H1 (cell line): Measurements from ENCODE around the gene KCNJ5. TPM values are rescaled to one million over a fixed set of nuclear protein-coding genes. Genes with fewer than 3 reads are reported as not detected.

Experiments
- CTCF ChIA-PET: fragments of 300-600 bp; sonication (Branson Sonifier 250); formaldehyde crosslinking; loops from one replicate; lab custom pipeline; 2021; ENCODE audit not compliant: partially characterized antibody; lab: Charles Lee
- POLR2A ChIA-PET: fragments of 300-600 bp; sonication (Branson Sonifier 250); formaldehyde crosslinking; loops from one replicate; lab custom pipeline; 2021; ENCODE audit warnings: inconsistent platforms; ENCODE audit not compliant: partially characterized antibody; lab: Charles Lee
- DNase-seq, 2 experiments: peaks; one replicate each; pipeline versions ENCODE4 v3.0.0 to v3.0.0-alpha.2; 2010 to 2022; ENCODE audit warnings: low spot score in 2 of 2, low read depth in 1 of 2, mixed read lengths in 1 of 2
- FAIRE-seq: peaks from 2 replicates; lab custom pipeline; 2011; peaks lifted over from hg19 to GRCh38; lab: Jason Lieb, UNC
- H2AFZ ChIP-seq: 2 replicates; pipeline ENCODE4 v1.8.1; 2012; ENCODE audit warnings: low read length, inconsistent platforms
- H2AK5ac ChIP-seq: 2 replicates; pipeline ENCODE4 v1.6.1; 2013; ENCODE audit warnings: low read depth, low read length
- H2BK120ac ChIP-seq: replicated peaks from 2 replicates; pipeline ENCODE3; 2013; ENCODE audit warnings: low read depth, low read length, inconsistent platforms
- H2BK12ac ChIP-seq: 2 replicates; pipeline ENCODE4 v1.6.1; 2013; ENCODE audit warnings: low read depth, low read length
- H2BK15ac ChIP-seq: 2 replicates; pipeline ENCODE4 v1.6.1; 2013; ENCODE audit warnings: low read length
- H2BK20ac ChIP-seq: 2 replicates; pipeline ENCODE4 v1.6.1; 2013; ENCODE audit warnings: low read length
- H2BK5ac ChIP-seq: 2 replicates; pipeline ENCODE4 v1.6.1; 2013; ENCODE audit warnings: low read depth, low read length
- H3K14ac ChIP-seq: 2 replicates; pipeline ENCODE4 v1.6.1; 2013; ENCODE audit warnings: inconsistent platforms; ENCODE audit not compliant: insufficient read length
- H3K18ac ChIP-seq: 2 replicates; pipeline ENCODE4 v1.6.1; 2013; ENCODE audit warnings: low read length; ENCODE audit errors: extremely low read depth
- H3K23ac ChIP-seq: 2 replicates; pipeline ENCODE4 v1.6.1; 2013; ENCODE audit warnings: inconsistent platforms; ENCODE audit not compliant: insufficient read length
- H3K23me2 ChIP-seq: 2 replicates; pipeline ENCODE4 v1.6.1; 2013; ENCODE audit warnings: low read depth, low read length
- H3K27ac ChIP-seq: 2 replicates; pipeline ENCODE4 v1.6.1; 2011; ENCODE audit warnings: low read depth, low read length, inconsistent platforms
- H3K27me3 ChIP-seq, 4 experiments: replicated peaks in 1 of 4; 1 replicate in 1 of 4; 2 replicates in 3 of 4; pipeline versions ENCODE4 v1.6.1 to v1.8.1; 2011 to 2013; ENCODE audit warnings: low read length in 3 of 4, mild to moderate bottlenecking in 3 of 4, inconsistent platforms in 2 of 4, mixed read lengths in 2 of 4, moderate library complexity in 1 of 4; ENCODE audit not compliant: control insufficient read depth in 3 of 4, insufficient read depth in 3 of 4; ENCODE audit errors: extremely low read depth in 1 of 4
- H3K36me3 ChIP-seq, 4 experiments: 2 replicates each; pipeline versions ENCODE4 v1.6.1 to v1.8.1; 2011 to 2013; ENCODE audit warnings: mild to moderate bottlenecking in 4 of 4, low read length in 3 of 4, moderate library complexity in 2 of 4, control low read depth in 1 of 4, inconsistent platforms in 1 of 4; ENCODE audit not compliant: insufficient read depth in 4 of 4, control insufficient read depth in 2 of 4
- H3K4ac ChIP-seq: replicated peaks from 2 replicates; pipeline ENCODE3; 2013; ENCODE audit warnings: low read length, low read depth, mixed read lengths, inconsistent platforms; ENCODE audit not compliant: insufficient read length
- H3K4me1 ChIP-seq, 4 experiments: replicated peaks in 1 of 4; 1 replicate in 1 of 4; 2 replicates in 3 of 4; pipeline versions ENCODE4 v1.6.1 to v1.8.1; 2011 to 2013; ENCODE audit warnings: low read length in 3 of 4, inconsistent platforms in 2 of 4, mixed read lengths in 1 of 4; ENCODE audit not compliant: insufficient read depth in 4 of 4, control insufficient read depth in 3 of 4
- H3K4me2 ChIP-seq, 2 experiments: 2 replicates each; pipeline versions ENCODE4 v1.6.1 to v1.8.1; 2011 to 2013; ENCODE audit warnings: low read depth in 2 of 2, low read length in 2 of 2, control low read depth in 1 of 2, inconsistent platforms in 1 of 2, mild to moderate bottlenecking in 1 of 2; ENCODE audit not compliant: insufficient read depth in 1 of 2
- H3K4me3 ChIP-seq, 4 experiments: fragments of 200-600, 300-600 bp in 1 of 4; sonication (generic), shearing (Covaris generic), sonication (Bioruptor Twin) in 1 of 4; 2 replicates each; pipeline versions ENCODE4 v1.5.1 to v1.8.1; 2011 to 2016; ENCODE audit warnings: low read length in 4 of 4, low read depth in 3 of 4, control low read depth in 2 of 4, inconsistent platforms in 2 of 4, mild to moderate bottlenecking in 2 of 4, mixed read lengths in 1 of 4, moderate library complexity in 1 of 4; ENCODE audit not compliant: insufficient read depth in 2 of 4; ENCODE audit errors: extremely low read depth in 1 of 4
- H3K56ac ChIP-seq: replicated peaks from 2 replicates; pipeline ENCODE3; 2013; ENCODE audit warnings: low read depth, mild to moderate bottlenecking, mixed read lengths, low read length, inconsistent platforms; ENCODE audit not compliant: insufficient read length
- H3K79me1 ChIP-seq: 2 replicates; pipeline ENCODE4 v1.6.1; 2013; ENCODE audit warnings: low read depth, low read length, control low read depth
- H3K79me2 ChIP-seq, 2 experiments: 2 replicates each; pipeline versions ENCODE4 v1.6.1 to v1.8.1; 2012 to 2013; ENCODE audit warnings: low read length in 2 of 2, mild to moderate bottlenecking in 2 of 2, inconsistent platforms in 1 of 2; ENCODE audit not compliant: insufficient read depth in 2 of 2, control insufficient read depth in 1 of 2
- H3K9ac ChIP-seq, 4 experiments: replicated peaks in 1 of 4; 1 replicate in 1 of 4; 2 replicates in 3 of 4; pipeline versions ENCODE4 v1.6.1 to v1.8.1; 2011 to 2013; ENCODE audit warnings: low read depth in 3 of 4, low read length in 3 of 4, control low read depth in 2 of 4, mild to moderate bottlenecking in 2 of 4, moderate library complexity in 2 of 4, inconsistent platforms in 1 of 4; ENCODE audit errors: extremely low read depth in 1 of 4
- H3K9me3 ChIP-seq, 2 experiments: 2 replicates each; pipeline versions ENCODE4 v1.6.1 to v1.8.1; 2012 to 2013; ENCODE audit warnings: mild to moderate bottlenecking in 2 of 2, moderate library complexity in 2 of 2, control low read depth in 1 of 2, inconsistent platforms in 1 of 2, low read depth in 1 of 2, low read length in 1 of 2, mixed read lengths in 1 of 2; ENCODE audit not compliant: insufficient read depth in 2 of 2
- H4K20me1 ChIP-seq, 2 experiments: replicated peaks in 1 of 2; 2 replicates each; pipeline versions ENCODE3 to v1.8.1; 2011 to 2013; ENCODE audit warnings: inconsistent platforms in 2 of 2, low read length in 2 of 2, mild to moderate bottlenecking in 1 of 2; ENCODE audit not compliant: insufficient read depth in 2 of 2, control insufficient read depth in 1 of 2
- H4K5ac ChIP-seq: 2 replicates; pipeline ENCODE4 v1.6.1; 2013; ENCODE audit warnings: low read length, low read depth, mixed read lengths, inconsistent platforms; ENCODE audit not compliant: insufficient read length
- H4K8ac ChIP-seq: 2 replicates; pipeline ENCODE4 v1.8.0; 2013; ENCODE audit warnings: mild to moderate bottlenecking, moderate library complexity, low read length, inconsistent platforms; ENCODE audit not compliant: insufficient read depth; ENCODE audit errors: extremely low read depth
- H4K91ac ChIP-seq: replicated peaks from 2 replicates; pipeline ENCODE3; 2013; ENCODE audit warnings: low read length, mixed read lengths, inconsistent platforms; ENCODE audit not compliant: insufficient read length
- ASH2L ChIP-seq: fragments of 200-600, 300-600 bp; sonication (generic); IDR thresholded peaks from one replicate; pipeline ENCODE4 v1.7.1; 2017; ENCODE audit warnings: low read length
- BACH1 ChIP-seq: IDR thresholded peaks from 2 replicates; pipeline ENCODE4 v1.6.1; 2012; ENCODE audit warnings: low read length, improper control_type of control experiment
- BRCA1 ChIP-seq: IDR thresholded peaks from 2 replicates; pipeline ENCODE4 v1.6.1; 2012; ENCODE audit warnings: low read depth, low read length, improper control_type of control experiment
- CBX5 ChIP-seq: fragments of 300-800, 300-1000 bp; sonication (generic); IDR thresholded peaks from 2 replicates; pipeline ENCODE4 v1.7.1; 2016; ENCODE audit warnings: antibody characterized with exemption, low read length, low read depth
- CTBP2 ChIP-seq: IDR thresholded peaks from 2 replicates; pipeline ENCODE4 v1.7.0; 2011; ENCODE audit warnings: borderline replicate concordance, mild to moderate bottlenecking, moderate library complexity, mixed read lengths, low read length; ENCODE audit not compliant: insufficient read depth, insufficient read length
- EGR1 ChIP-seq: IDR thresholded peaks from 2 replicates; pipeline ENCODE4 v1.6.1; 2011; ENCODE audit warnings: low read depth, low read length, borderline replicate concordance
- EZH2 ChIP-seq: fragments of 200-600 bp; sonication (generic); IDR thresholded peaks from 2 replicates; pipeline ENCODE4 v1.7.1; 2012; ENCODE audit warnings: low read depth, mild to moderate bottlenecking, moderate library complexity, low read length, inconsistent platforms; ENCODE audit not compliant: severe bottlenecking
- FOSL1 ChIP-seq: IDR thresholded peaks from 2 replicates; pipeline ENCODE4 v1.6.1; 2011; ENCODE audit warnings: mild to moderate bottlenecking, low read depth, low read length, moderate library complexity; ENCODE audit not compliant: insufficient read depth
- MAX ChIP-seq: IDR thresholded peaks from 2 replicates; pipeline ENCODE4 v1.6.1; 2012; ENCODE audit warnings: inconsistent platforms
- PHF8 ChIP-seq: fragments of 200-600 bp; sonication (generic); conservative IDR thresholded peaks from 2 replicates; pipeline ENCODE4 v1.7.1; 2012; ENCODE audit warnings: low read depth, mild to moderate bottlenecking, inconsistent platforms, low read length, moderate library complexity
- POLR2A ChIP-seq, 2 experiments: IDR thresholded peaks; 1 replicate in 1 of 2; 2 replicates in 1 of 2; pipeline ENCODE4 v1.6.1; 2011; ENCODE audit warnings: low read depth in 2 of 2, low read length in 2 of 2, mild to moderate bottlenecking in 2 of 2; ENCODE audit errors: control extremely low read depth in 1 of 2
- TEAD4 ChIP-seq: IDR thresholded peaks from 2 replicates; pipeline ENCODE4 v1.6.1; 2012; ENCODE audit warnings: low read depth, low read length, inconsistent platforms, mixed read lengths
- WGBS, 2 experiments: shearing (Covaris generic) in 1 of 2; methylation state at CpG; one replicate each; pipeline versions ENCODE4 v1.1.6 to v1.1.7; 2013 to 2015; ENCODE audit warnings: low lambda C conversion rate in 2 of 2, mixed read lengths in 2 of 2, inconsistent platforms in 1 of 2, low coverage in 1 of 2, missing lambda C conversion rate in 1 of 2; ENCODE audit not compliant: insufficient replicate concordance in 2 of 2, insufficient coverage in 1 of 2, insufficient read length in 1 of 2; ENCODE audit errors: extremely low coverage in 1 of 2, missing lambda C conversion rate in 1 of 2; 5-methylcytosine and 5-hydroxymethylcytosine counted together
- polyA plus RNA-seq, 7 experiments: library from polyadenylated mRNA; depleted of rRNA in 3 of 7; stranded (reverse) in 5 of 7; unstranded in 2 of 7; fragments of >200 nt in 5 of 7; fragments of 200-250 nt in 2 of 7; gene quantifications; 1 replicate in 5 of 7; 2 replicates in 1 of 7; 4 replicates in 1 of 7; pipeline versions ENCODE4 v1.2.1 to v1.2.3, GENCODE V29; 2011 to 2013; ENCODE audit warnings: missing spikeins in 2 of 7, mixed read lengths in 2 of 7
- total RNA-seq: library from RNA; stranded (reverse); fragmentation: NEBNext Ultra II Directional; extraction: Animal tissue kit (Norgen Biotek cat#: 25700); gene quantifications from 2 replicates; pipeline ENCODE4 v1.2.1, GENCODE V29; 2021

The KCNJ5 gene
- total and polyA plus RNA-seq, 2 of the 8 experiments (the other 6 are each of a cell fraction or from before 2014, with no cell fraction given) = 0.05 TPM; not detected in 1

- Histone ChIP-seq H3K56ac (no peak overlapping the region), H3K18ac (no peak overlapping the region), H3K36me3 (no peaks in the 10 kb centered on the region), H3K4me2 (no peak overlapping the region), H3K23ac (no peak overlapping the region), H2BK12ac (no peak overlapping the region), H4K5ac (no peak overlapping the region), H4K91ac (no peak overlapping the region), H3K23me2 (peaks cover 9% of the 10 kb centered on the region; the same call in 1 of the 2 replicates), H2AK5ac (no peak overlapping the region), H3K4me3 (no peak overlapping the region), H3K14ac (no peak overlapping the region), H3K4me1 (no peaks in the 10 kb centered on the region; a peak in 1 of 7 replicates), H3K79me1 (no peaks in the 10 kb centered on the region), H2BK20ac (no peak overlapping the region), H3K27me3 (peaks cover 0 to 3% (median under 1%) of the 10 kb centered on the region in 4 experiments; a peak in 4 of 7 replicates), H3K4ac (no peak overlapping the region), H3K27ac (no peak overlapping the region), H3K9ac (no peak overlapping the region), H3K79me2 (no peaks in the 10 kb centered on the region), H2BK5ac (no peak overlapping the region), H2BK15ac (no peak overlapping the region), H2AFZ (no peak overlapping the region), H4K20me1 (no peaks in the 10 kb centered on the region), H4K8ac (peak overlapping the region; percentile 12; the same call in 1 of the 2 replicates), H2BK120ac (no peak overlapping the region), H3K9me3 (0 out of 4 replicates have a peak, but pooled peaks cover 0 to 4% of the 10 kb centered on the region in 2 experiments)
- WGBS, 2 experiments = 82% methylated on average over 18 of the region's 18 CpGs; no CpG with 5 or more reads in 1 of the 2 experiments
- FAIRE-seq (no peak), DNase-seq (no peak)
- CTCF ChIA-PET = interaction anchor here (1.1 to 14.9 kb wide), 7 partner anchors 9 to 42 kb away, joined by 3 to 332 read pairs (median 4); partner anchors contain the start of gene KCNJ5
- POLR2A ChIA-PET = no interaction called here
- TF ChIP-seq CTBP2 = no peak
- TF ChIP-seq FOSL1 = no peak
- TF ChIP-seq ASH2L = no peak
- TF ChIP-seq BRCA1 = no peak
- TF ChIP-seq POLR2A (IDR thresholded peaks at IDR 0.05; ENCODE audit: control extremely low read depth in 1 of 2, low read depth in 2 of 2, low read length in 2 of 2) = no peak
- TF ChIP-seq EZH2 = no peak
- TF ChIP-seq BACH1 = no peak
- TF ChIP-seq PHF8 = no peak
- no peak for TF ChIP-seq EGR1
- TF ChIP-seq MAX = no peak
- TF ChIP-seq CBX5 = no peak
- TF ChIP-seq TEAD4 = no peak
Observed at GRCh38 chr11:128914216-128915148, 23.3 kb downstream of the KCNJ5 start.
